Stimulated activated memory B cell treated with anti-CD40 and anti-IgM and Interleukin-4, amounts not matched to agents 10 μg/mL and 1 μg/mL and 100 μg/mL, for 72 hours (primary cell): Measurements from ENCODE around the gene B3GNT3.
A peak's percentile ranks its signal among the peaks of the same experiment; 100 is the strongest.

ENCODE experiments used
- ATAC-seq: fragments of 150-1000 bp; cut with Tn5 transposase; 2 replicates; pipeline ENCODE4 v1.10.0; 2021
- H3K27ac Mint-ChIP-seq: one replicate; pipeline ENCODE4 v1.8.0; 2022; ENCODE audit warnings: mild to moderate bottlenecking, mixed read lengths
- H3K27me3 Mint-ChIP-seq: one replicate; pipeline ENCODE4 v1.8.0; 2022; ENCODE audit warnings: mixed read lengths
- H3K36me3 Mint-ChIP-seq: one replicate; pipeline ENCODE4 v1.8.0; 2022; ENCODE audit warnings: mixed read lengths
- H3K4me1 Mint-ChIP-seq: one replicate; pipeline ENCODE4 v1.8.0; 2022; ENCODE audit warnings: mixed read lengths
- H3K4me3 Mint-ChIP-seq: one replicate; pipeline ENCODE4 v1.8.0; 2022; ENCODE audit warnings: mild to moderate bottlenecking, moderate library complexity, mixed read lengths
- H3K9me3 Mint-ChIP-seq: one replicate; pipeline ENCODE4 v1.8.0; 2022; ENCODE audit warnings: mixed read lengths

Gene B3GNT3

GRCh38 chr19:17831419-17831888 is 36.5 kb downstream of the B3GNT3 start:
- H3K9me3 Mint-ChIP-seq, result peaks cover 5% of the 10 kb centered on the region
- H3K27ac Mint-ChIP-seq, result no peak overlapping the region
- ATAC-seq, result no peak
- H3K4me1 Mint-ChIP-seq, result peaks cover 12% of the 10 kb centered on the region
- no peak overlapping the region for H3K4me3 Mint-ChIP-seq
- H3K27me3 Mint-ChIP-seq, result no peaks in the 10 kb centered on the region
- peaks cover 83% of the 10 kb centered on the region for H3K36me3 Mint-ChIP-seq

DNA sequence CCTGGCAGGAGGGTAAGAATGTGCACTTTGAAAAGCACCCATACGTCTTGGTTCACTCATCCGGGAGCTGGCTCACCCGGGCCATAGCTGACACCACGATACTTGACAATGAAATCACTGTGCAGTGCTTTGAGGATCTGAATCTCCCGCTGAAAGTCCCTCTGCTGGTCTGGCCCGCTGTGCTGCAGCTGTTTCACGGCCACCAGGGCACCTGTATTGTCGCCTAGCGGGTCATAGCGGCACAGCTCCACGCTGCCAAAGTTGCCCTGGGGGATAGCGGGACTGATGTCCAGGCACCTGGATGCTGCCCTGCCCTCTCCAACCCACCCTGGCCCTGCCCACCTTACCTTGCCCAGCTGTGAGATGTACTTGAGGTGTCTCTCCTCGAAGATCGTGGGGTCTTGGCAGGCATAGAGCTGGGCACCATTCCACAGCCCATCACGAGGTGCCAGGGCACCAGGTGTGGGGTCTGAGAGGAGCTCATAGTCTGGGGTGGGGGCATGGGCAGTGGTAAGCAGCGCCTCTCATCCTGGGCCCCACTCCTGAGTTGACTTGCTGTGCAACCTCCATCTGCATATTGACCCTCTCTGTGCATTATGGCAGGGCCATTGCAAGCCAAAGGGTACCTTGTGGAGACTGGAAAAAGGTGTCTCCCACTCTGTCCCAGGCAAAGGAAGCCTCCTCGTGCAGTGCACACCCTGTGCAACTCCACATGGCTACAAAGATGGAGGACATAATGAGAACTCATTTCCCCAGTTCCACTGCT is 37.7 kb downstream of the B3GNT3 start:
- no peak for ATAC-seq
- no peak overlapping the region for H3K27ac Mint-ChIP-seq

DNA sequence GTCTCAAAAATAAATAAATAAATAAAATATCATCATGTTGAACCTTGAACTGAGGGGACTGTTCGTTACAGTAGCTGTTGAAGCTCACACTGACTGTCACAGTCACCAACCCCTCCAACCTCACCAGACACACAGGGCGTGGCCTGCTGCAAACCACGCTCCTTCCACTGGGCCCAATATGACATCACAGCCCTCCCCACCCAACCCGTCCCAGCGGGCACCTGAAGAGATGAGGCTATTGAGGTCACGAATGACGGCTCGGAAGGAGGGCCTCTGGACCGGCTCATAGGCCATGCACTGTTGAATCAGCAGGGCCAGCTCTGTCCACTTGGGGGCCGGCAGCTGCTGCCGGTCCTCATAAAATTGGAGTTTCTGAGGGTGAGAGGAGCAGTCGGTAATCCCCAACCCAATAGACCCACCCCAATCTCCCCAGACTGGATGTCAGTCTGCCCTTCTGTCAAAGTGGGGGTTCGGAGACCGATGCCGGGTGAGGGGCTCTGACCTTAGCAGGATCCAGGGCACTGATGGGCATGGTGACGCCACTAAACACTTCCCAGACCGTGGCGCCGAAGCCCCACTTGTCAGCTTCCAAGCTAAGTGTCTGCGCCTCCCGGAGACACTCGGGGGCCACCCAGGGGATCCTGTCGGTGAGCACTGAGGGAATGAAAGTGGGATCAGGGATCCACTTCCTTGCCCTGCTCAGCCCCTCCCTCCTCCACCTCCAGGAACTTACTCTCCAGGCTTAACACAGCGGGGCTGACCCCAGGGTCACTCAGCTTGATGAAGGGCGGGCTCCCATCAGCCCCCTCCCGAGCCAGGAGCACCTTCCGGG is 39.6 kb downstream of the B3GNT3 start:
- Mint-ChIP-seq H3K27ac (no peak overlapping the region), H3K27me3 (no peaks in the 10 kb centered on the region), H3K9me3 (peaks cover 5% of the 10 kb centered on the region), H3K4me1 (peaks cover 12% of the 10 kb centered on the region), H3K4me3 (no peak overlapping the region), H3K36me3 (peaks cover 84% of the 10 kb centered on the region)
- no peak for ATAC-seq

More for the DNA sequence above, 37.7 kb downstream of the B3GNT3 start:
- H3K27me3 Mint-ChIP-seq, result no peaks in the 10 kb centered on the region
- H3K9me3 Mint-ChIP-seq, result peaks cover 5% of the 10 kb centered on the region
- no peak overlapping the region for H3K4me3 Mint-ChIP-seq
- H3K36me3 Mint-ChIP-seq, result peaks cover 79% of the 10 kb centered on the region
- H3K4me1 Mint-ChIP-seq, result peaks cover 12% of the 10 kb centered on the region

GRCh38 chr19:17835182-17836006 is 40.5 kb downstream of the B3GNT3 start:
- no peak overlapping the region for H3K4me3 Mint-ChIP-seq
- H3K27ac Mint-ChIP-seq, result no peak overlapping the region
- H3K9me3 Mint-ChIP-seq, result peaks cover 1% of the 10 kb centered on the region
- peaks cover 81% of the 10 kb centered on the region for H3K36me3 Mint-ChIP-seq
- no peak for ATAC-seq
- H3K27me3 Mint-ChIP-seq, result no peaks in the 10 kb centered on the region
- peaks cover 9% of the 10 kb centered on the region for H3K4me1 Mint-ChIP-seq

DNA sequence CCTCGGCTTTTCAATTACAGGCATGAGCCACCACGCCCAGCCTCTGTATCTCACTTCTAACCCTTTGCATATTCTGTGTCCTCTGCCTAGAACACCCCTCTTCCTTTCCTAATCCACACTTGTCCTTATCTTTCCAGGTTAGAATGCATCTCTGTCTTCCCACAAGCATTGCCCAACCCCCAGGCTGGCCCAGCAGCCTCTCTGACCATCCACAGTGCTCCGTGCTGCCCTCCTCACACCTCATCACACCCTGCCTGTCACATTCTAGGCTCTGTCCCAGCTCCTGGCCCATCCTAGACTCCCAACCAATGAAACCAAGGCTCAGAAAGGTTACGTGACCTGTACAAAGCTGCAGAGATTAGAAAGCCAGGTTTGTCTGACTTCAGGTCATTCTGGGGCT is 41.6 kb downstream of the B3GNT3 start:
- Mint-ChIP-seq H3K36me3 (peaks cover 80% of the 10 kb centered on the region), H3K27ac (no peak overlapping the region)

DNA sequence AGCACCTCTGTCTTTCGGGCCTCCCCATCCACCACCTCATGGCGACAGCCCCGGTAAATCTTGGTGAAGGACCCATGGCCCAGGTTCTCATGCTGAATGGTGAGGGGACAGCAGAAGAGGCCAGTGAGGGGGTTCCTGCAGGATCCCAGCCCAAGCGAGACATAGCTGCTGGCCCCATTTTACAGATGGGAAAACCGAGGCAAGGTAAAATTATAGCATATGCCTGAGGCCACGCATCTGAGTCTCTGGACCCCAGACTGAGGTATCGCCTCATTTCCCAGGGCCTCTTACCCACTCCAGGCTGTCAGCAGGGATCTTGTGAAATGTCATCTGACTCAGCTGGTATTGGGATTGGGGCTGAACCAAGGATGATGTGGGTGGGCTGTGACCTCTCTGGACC is 43.0 kb downstream of the B3GNT3 start:
- peaks cover 80% of the 10 kb centered on the region for H3K36me3 Mint-ChIP-seq
- no peak overlapping the region for H3K4me3 Mint-ChIP-seq
- H3K4me1 Mint-ChIP-seq, result peaks cover 7% of the 10 kb centered on the region
- ATAC-seq, result no peak
- H3K27me3 Mint-ChIP-seq, result no peaks in the 10 kb centered on the region
- H3K9me3 Mint-ChIP-seq, result no peaks in the 10 kb centered on the region
- peak overlapping the region; percentile 67 for H3K27ac Mint-ChIP-seq

More for the DNA sequence above, 41.6 kb downstream of the B3GNT3 start:
- Mint-ChIP-seq H3K4me3 (no peak overlapping the region), H3K4me1 (peaks cover 7% of the 10 kb centered on the region), H3K9me3 (no peaks in the 10 kb centered on the region), H3K27me3 (no peaks in the 10 kb centered on the region)
- no peak for ATAC-seq

DNA sequence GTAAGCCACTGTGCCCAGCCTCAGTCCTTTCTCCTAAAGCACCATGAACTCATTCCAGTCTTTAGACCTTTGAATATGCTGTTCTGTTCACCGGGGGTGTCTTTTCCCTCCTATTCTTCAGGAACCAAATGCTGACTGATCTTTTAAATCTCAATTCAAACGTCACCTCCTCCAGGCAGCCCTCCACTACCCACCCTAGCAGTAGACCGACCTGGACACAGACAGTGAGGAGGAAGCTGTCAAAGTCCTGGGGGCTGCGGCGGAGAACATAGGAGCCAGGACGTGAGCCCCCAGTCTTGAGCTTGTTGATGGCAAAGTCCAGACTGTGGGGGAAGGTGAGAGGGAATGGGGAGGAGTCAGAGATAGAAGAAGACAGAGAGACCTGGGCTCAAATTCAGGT is 45.1 kb downstream of the B3GNT3 start:
- Mint-ChIP-seq H3K36me3 (peaks cover 85% of the 10 kb centered on the region), H3K4me1 (peaks cover 23% of the 10 kb centered on the region), H3K4me3 (no peak overlapping the region), H3K9me3 (no peaks in the 10 kb centered on the region), H3K27me3 (no peaks in the 10 kb centered on the region), H3K27ac (no peak overlapping the region)
- ATAC-seq, result no peak

- peaks cover 30% of the 10 kb centered on the region for H3K4me1 Mint-ChIP-seq
- no peak overlapping the region for H3K4me3 Mint-ChIP-seq
- H3K27me3 Mint-ChIP-seq, result no peaks in the 10 kb centered on the region
- no peak overlapping the region for H3K27ac Mint-ChIP-seq
- H3K36me3 Mint-ChIP-seq, result peaks cover 71% of the 10 kb centered on the region
- ATAC-seq, result no peak
- H3K9me3 Mint-ChIP-seq, result no peaks in the 10 kb centered on the region
These were observed 46.5 kb downstream of the B3GNT3 start for GRCh38 chr19:17841371-17841809.

- no peaks in the 10 kb centered on the region for H3K27me3 Mint-ChIP-seq
These were observed 47.1 kb downstream of the B3GNT3 start for GRCh38 chr19:17841810-17842662.

DNA sequence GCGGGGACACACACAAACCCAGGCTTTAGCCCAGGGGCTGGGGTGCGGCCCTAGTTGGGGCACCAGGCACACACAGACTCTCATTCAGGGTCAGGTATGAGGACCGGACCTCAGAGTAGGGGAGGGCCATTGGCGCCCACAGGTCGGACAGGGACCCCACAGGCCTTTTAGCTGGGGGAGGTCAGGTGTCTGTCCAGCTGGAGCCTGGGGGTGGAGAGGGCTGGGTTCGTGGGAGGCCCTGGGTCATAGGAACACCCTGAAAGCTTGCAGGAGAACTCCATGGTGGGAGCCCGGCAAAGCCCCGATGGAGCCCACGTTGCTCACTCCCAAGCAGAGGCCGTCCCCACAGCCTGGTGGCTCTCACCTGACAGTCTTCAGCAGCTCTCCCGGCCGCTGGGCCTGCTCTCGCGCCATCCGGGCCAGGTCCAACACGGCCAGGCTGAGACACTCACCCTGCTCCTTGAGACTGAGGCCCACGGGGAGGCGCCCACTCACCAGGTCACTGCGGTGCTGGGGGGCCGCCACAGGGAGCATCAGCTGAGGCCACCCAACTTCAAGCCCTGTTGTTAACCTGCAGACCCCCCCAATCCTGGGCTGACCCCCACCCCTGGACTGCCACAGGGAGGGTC is 47.8 kb downstream of the B3GNT3 start:
- ATAC-seq, result no peak
- H3K4me3 Mint-ChIP-seq, result no peak overlapping the region
- H3K4me1 Mint-ChIP-seq, result peaks cover 35% of the 10 kb centered on the region
- no peaks in the 10 kb centered on the region for H3K27me3 Mint-ChIP-seq
- H3K27ac Mint-ChIP-seq, result no peak overlapping the region
- H3K36me3 Mint-ChIP-seq, result peaks cover 63% of the 10 kb centered on the region
- H3K9me3 Mint-ChIP-seq, result no peaks in the 10 kb centered on the region

More at GRCh38 chr19:17841810-17842662, 47.1 kb downstream of the B3GNT3 start:
- H3K9me3 Mint-ChIP-seq, result no peaks in the 10 kb centered on the region
- H3K4me3 Mint-ChIP-seq, result no peak overlapping the region
- no peak overlapping the region for H3K27ac Mint-ChIP-seq
- H3K4me1 Mint-ChIP-seq, result peaks cover 32% of the 10 kb centered on the region
- peaks cover 66% of the 10 kb centered on the region for H3K36me3 Mint-ChIP-seq
- no peak for ATAC-seq

- Mint-ChIP-seq H3K36me3 (peaks cover 57% of the 10 kb centered on the region), H3K4me1 (peaks cover 41% of the 10 kb centered on the region), H3K27ac (no peak overlapping the region), H3K9me3 (no peaks in the 10 kb centered on the region), H3K27me3 (no peaks in the 10 kb centered on the region), H3K4me3 (no peak overlapping the region)
- ATAC-seq, result no peak
These were observed 48.4 kb downstream of the B3GNT3 start for GRCh38 chr19:17843292-17843827.

DNA sequence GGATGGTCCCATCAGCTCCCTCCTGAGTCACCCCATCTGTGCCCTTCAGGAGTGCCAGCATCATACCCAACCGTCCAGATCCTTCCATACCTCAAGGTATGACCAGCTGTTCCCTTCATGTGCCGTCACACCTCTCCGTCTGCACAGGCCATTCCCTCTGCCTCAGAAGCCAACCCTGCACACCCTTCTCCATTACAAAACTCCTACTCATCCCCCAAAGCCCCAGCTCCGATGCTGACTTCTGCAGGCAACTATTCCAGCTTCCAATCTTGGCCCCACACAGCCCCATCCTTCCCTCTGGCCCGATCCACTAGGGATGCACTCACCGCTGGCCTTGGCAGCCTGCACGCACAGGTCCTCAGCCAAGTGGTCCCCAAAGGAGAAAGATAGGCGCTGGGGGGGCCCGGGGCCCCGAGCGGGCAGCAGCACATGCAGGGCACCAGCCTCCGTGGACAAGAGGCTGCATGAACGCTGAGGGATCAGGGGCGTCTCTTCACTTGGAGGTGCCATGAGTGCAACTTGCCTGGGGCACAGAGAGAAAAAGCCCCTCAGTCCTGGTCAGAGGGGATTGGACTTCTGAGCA is 49.1 kb downstream of the B3GNT3 start:
- no peak for ATAC-seq
- Mint-ChIP-seq H3K27ac (no peak overlapping the region), H3K9me3 (no peaks in the 10 kb centered on the region), H3K36me3 (peaks cover 52% of the 10 kb centered on the region), H3K4me1 (peaks cover 47% of the 10 kb centered on the region), H3K27me3 (no peaks in the 10 kb centered on the region), H3K4me3 (no peak overlapping the region)

GRCh38 chr19:17846146-17846545 is 51.2 kb downstream of the B3GNT3 start:
- H3K27me3 Mint-ChIP-seq, result no peaks in the 10 kb centered on the region
- H3K36me3 Mint-ChIP-seq, result peaks cover 38% of the 10 kb centered on the region
- H3K27ac Mint-ChIP-seq, result peak overlapping the region; percentile 95
- peak overlapping the region; percentile 98 for H3K4me3 Mint-ChIP-seq
- H3K9me3 Mint-ChIP-seq, result no peaks in the 10 kb centered on the region
- H3K4me1 Mint-ChIP-seq, result peaks cover 67% of the 10 kb centered on the region
- ATAC-seq, result no peak
